Smooth muscle cell (in vitro differentiated cells): Measurements from ENCODE around the gene ATP8B1. TPM values are rescaled to one million over a fixed set of nuclear protein-coding genes. Genes with fewer than 3 reads are reported as not detected.
"Not testable (repeated sequence)": the region's sequence is repeated elsewhere in the genome, so short reads cannot be mapped to it uniquely, and the experiment has no call there.

ENCODE experiments used
- DNase-seq: peaks from one replicate; lab custom pipeline; 2025; ENCODE audit not compliant: unreplicated experiment; lab: John Stamatoyannopoulos, UW
- H2AFZ ChIP-seq: fragments of 200-600 bp; sonication (generic); 2 replicates; pipeline ENCODE4 v1.6.0; 2016; ENCODE audit warnings: antibody characterized with exemption, low read depth, mild to moderate bottlenecking
- H3F3A ChIP-seq: fragments of 200-600 bp; sonication (generic); 2 replicates; pipeline ENCODE4 v1.6.0; 2017; ENCODE audit warnings: antibody characterized with exemption, low read depth
- H3K27ac ChIP-seq: fragments of 200-600 bp; sonication (generic); 2 replicates; pipeline ENCODE4 v1.5.1; 2016; ENCODE audit warnings: low read depth, mild to moderate bottlenecking
- H3K27me3 ChIP-seq: fragments of 200-600 bp; sonication (generic); 2 replicates; pipeline ENCODE4 v1.6.1; 2016; ENCODE audit warnings: low read depth, mild to moderate bottlenecking
- H3K36me3 ChIP-seq: fragments of 200-600 bp; sonication (generic); 2 replicates; pipeline ENCODE4 v1.5.1; 2016; ENCODE audit warnings: low read depth
- H3K4me1 ChIP-seq: fragments of 200-600 bp; sonication (generic); 2 replicates; pipeline ENCODE4 v1.5.1; 2016; ENCODE audit warnings: low read depth
- H3K4me2 ChIP-seq: fragments of 200-600 bp; sonication (generic); 2 replicates; pipeline ENCODE4 v1.6.0; 2016; ENCODE audit warnings: mild to moderate bottlenecking
- H3K4me3 ChIP-seq: fragments of 200-600 bp; sonication (generic); 2 replicates; pipeline ENCODE4 v1.5.1; 2016; ENCODE audit warnings: mild to moderate bottlenecking
- H3K79me2 ChIP-seq: fragments of 200-600 bp; sonication (generic); 2 replicates; pipeline ENCODE4 v1.6.0; 2016; ENCODE audit warnings: low read depth, mild to moderate bottlenecking
- H3K9ac ChIP-seq: fragments of 200-600 bp; sonication (generic); 2 replicates; pipeline ENCODE4 v1.6.0; 2016; ENCODE audit warnings: low read depth
- H3K9me3 ChIP-seq: fragments of 200-600 bp; sonication (generic); replicated peaks from 2 replicates; pipeline ENCODE4 v1.5.1; 2016; ENCODE audit warnings: low read depth
- H4K20me1 ChIP-seq: fragments of 200-600 bp; sonication (generic); 2 replicates; pipeline ENCODE4 v1.6.0; 2016; ENCODE audit warnings: low read depth
- WGBS: methylation state at CpG from one replicate; pipeline ENCODE4 v1.1.7; 2016; ENCODE audit warnings: low lambda C conversion rate; 5-methylcytosine and 5-hydroxymethylcytosine counted together
- polyA plus RNA-seq: library from polyadenylated mRNA; unstranded; fragments of >200 nt; fragmentation: Nextera tagmentation; extraction: Ambion mirVana; gene quantifications from 2 replicates; pipeline ENCODE4 v1.2.1, GENCODE V29; 2016
- total RNA-seq: library from RNA; depleted of rRNA; stranded (reverse); fragments of >200 nt; gene quantifications from 2 replicates; pipeline ENCODE4 v1.2.3, GENCODE V29; 2014
- TF ChIP-seq, protein P1 (sequence below): fragments of 200-600 bp; sonication (generic); IDR thresholded peaks from 2 replicates; pipeline ENCODE4 v1.5.1; 2017; ENCODE audit warnings: borderline replicate concordance, mild to moderate bottlenecking, antibody characterized with exemption; ENCODE audit not compliant: insufficient read depth, poor library complexity, severe bottlenecking

Gene ATP8B1
- total and polyA plus RNA-seq, 2 experiments from 2014 or later = 1.1 to 6.1 TPM

- no peak overlapping the region for H3K4me2 ChIP-seq
These were observed 28.7 kb upstream of the ATP8B1 start for GRCh38 chr18:57831597-57832377.

GRCh38 chr18:57827646-57828045 lies 24.5 kb upstream of the ATP8B1 start:
- no peaks in the 10 kb centered on the region for H3K27me3 ChIP-seq
- WGBS = 95% methylated on average over 11 of the region's 11 CpGs
- no peak overlapping the region for H3K4me3 ChIP-seq
- no peak overlapping the region for H3K9ac ChIP-seq
- H3K36me3 ChIP-seq = no peaks in the 10 kb centered on the region
- no peak overlapping the region for H3K27ac ChIP-seq
- no peaks in the 10 kb centered on the region for H3K79me2 ChIP-seq
- TF ChIP-seq, protein P1, sequence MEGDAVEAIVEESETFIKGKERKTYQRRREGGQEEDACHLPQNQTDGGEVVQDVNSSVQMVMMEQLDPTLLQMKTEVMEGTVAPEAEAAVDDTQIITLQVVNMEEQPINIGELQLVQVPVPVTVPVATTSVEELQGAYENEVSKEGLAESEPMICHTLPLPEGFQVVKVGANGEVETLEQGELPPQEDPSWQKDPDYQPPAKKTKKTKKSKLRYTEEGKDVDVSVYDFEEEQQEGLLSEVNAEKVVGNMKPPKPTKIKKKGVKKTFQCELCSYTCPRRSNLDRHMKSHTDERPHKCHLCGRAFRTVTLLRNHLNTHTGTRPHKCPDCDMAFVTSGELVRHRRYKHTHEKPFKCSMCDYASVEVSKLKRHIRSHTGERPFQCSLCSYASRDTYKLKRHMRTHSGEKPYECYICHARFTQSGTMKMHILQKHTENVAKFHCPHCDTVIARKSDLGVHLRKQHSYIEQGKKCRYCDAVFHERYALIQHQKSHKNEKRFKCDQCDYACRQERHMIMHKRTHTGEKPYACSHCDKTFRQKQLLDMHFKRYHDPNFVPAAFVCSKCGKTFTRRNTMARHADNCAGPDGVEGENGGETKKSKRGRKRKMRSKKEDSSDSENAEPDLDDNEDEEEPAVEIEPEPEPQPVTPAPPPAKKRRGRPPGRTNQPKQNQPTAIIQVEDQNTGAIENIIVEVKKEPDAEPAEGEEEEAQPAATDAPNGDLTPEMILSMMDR = no peak
- no peaks in the 10 kb centered on the region for H3K4me1 ChIP-seq
- no peak for DNase-seq
- no peak overlapping the region for H3K4me2 ChIP-seq
- no peaks in the 10 kb centered on the region for H3K9me3 ChIP-seq
- no peaks in the 10 kb centered on the region for H4K20me1 ChIP-seq
- no peaks in the 10 kb centered on the region for H3F3A ChIP-seq
- H2AFZ ChIP-seq = no peak overlapping the region

More at GRCh38 chr18:57831597-57832377, 28.7 kb upstream of the ATP8B1 start:
- H3K9me3 ChIP-seq = no peaks in the 10 kb centered on the region
- H2AFZ ChIP-seq = no peak overlapping the region
- H3K4me1 ChIP-seq = no peaks in the 10 kb centered on the region
- no peaks in the 10 kb centered on the region for H3F3A ChIP-seq
- 89% methylated on average over 14 of the region's 14 CpGs for WGBS
- no peaks in the 10 kb centered on the region for H4K20me1 ChIP-seq
- no peak overlapping the region for H3K9ac ChIP-seq
- TF ChIP-seq, protein P1 = no peak
- no peaks in the 10 kb centered on the region for H3K27me3 ChIP-seq
- no peaks in the 10 kb centered on the region for H3K36me3 ChIP-seq
- no peak for DNase-seq
- no peak overlapping the region for H3K4me3 ChIP-seq
- no peak overlapping the region for H3K27ac ChIP-seq
- no peaks in the 10 kb centered on the region for H3K79me2 ChIP-seq

DNA sequence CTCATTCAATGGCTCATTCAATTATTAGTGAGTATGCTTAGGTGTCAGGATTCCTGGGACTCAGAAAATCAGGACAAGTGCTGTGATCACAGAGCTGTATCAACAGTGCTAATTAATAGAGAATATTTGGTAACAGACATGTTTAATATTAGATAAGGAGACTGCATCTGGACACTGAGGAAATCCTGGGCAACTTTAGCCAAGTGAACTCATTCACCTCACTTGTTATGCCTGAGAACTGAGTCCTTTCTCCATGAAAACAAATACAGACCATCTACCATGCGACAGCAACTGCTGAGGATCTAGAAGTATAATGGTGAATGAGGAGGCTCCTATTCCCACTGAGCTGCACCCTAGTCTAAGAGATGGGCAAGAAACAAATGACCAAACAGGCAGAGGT lies 23.1 kb upstream of the ATP8B1 start:
- Histone ChIP-seq H3K4me3 (no peak overlapping the region), H3K9ac (no peak overlapping the region), H2AFZ (no peak overlapping the region), H3F3A (no peaks in the 10 kb centered on the region), H3K4me2 (no peak overlapping the region), H3K27me3 (no peaks in the 10 kb centered on the region), H3K4me1 (no peaks in the 10 kb centered on the region), H3K9me3 (no peaks in the 10 kb centered on the region), H3K27ac (no peak overlapping the region), H4K20me1 (no peaks in the 10 kb centered on the region), H3K79me2 (no peaks in the 10 kb centered on the region), H3K36me3 (no peaks in the 10 kb centered on the region)
- TF ChIP-seq, protein P1 = no peak
- WGBS = 95% methylated on average over 1 of the region's 1 CpG
- DNase-seq = no peak

DNA sequence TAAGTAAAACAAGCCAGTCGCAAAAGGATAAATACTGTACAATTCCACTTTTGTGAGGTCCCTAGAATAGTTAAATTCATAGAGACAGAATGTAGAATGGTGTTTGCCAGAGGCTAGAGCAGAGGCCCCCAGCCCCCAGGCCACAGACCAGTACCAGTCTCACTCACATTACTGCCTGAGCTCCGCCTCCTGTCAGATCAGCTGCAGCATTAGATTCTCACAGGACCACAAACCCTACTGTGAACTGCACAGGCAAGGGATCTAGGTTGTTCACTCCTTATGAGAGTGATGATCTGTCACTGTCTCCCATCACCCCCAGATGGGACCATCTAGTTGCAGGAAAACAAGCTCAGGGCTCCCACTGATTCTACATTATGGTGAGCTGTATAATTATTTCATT lies 17.5 kb upstream of the ATP8B1 start:
- H3F3A ChIP-seq, H3K9ac ChIP-seq, H3K4me3 ChIP-seq, H3K79me2 ChIP-seq, H3K36me3 ChIP-seq, H3K27me3 ChIP-seq, H4K20me1 ChIP-seq, DNase-seq, H3K9me3 ChIP-seq, H3K27ac ChIP-seq, H3K4me2 ChIP-seq, H3K4me1 ChIP-seq, H2AFZ ChIP-seq: not testable (repeated sequence)
- WGBS = 95% methylated on average over 2 of the region's 2 CpGs
